HG03025 (cell line): ENCODE data around the gene CFH.
"Not testable (repeated sequence)": the region's sequence is repeated elsewhere in the genome, so short reads cannot be mapped to it uniquely, and the experiment has no call there.

Experiments used
- ATAC-seq: cut with Tn5 transposase; IDR thresholded peaks from one replicate; pipeline ENCODE4 v1.9.1; 2021; ENCODE audit warnings: mild to moderate bottlenecking, moderate library complexity; ENCODE audit not compliant: unreplicated experiment, low FRiP score

CFH gene

GRCh38 chr1:196651637-196652215 lies at the start of gene CFH:
CFH (plus strand) TSS chr1:196652043; CDS start chr1:196652118, 75 bp downstream.
- ATAC-seq: no peak

- no peak for ATAC-seq
Measured at GRCh38 chr1:196603651-196604050, 48.2 kb upstream of the CFH start.

GRCh38 chr1:196607981-196608380 lies 43.9 kb upstream of the CFH start:
- ATAC-seq: no peak

- ATAC-seq: no peak
Measured at GRCh38 chr1:196608390-196609369, 43.2 kb upstream of the CFH start, which contains the start of gene KCNT2. KCNT2 (minus strand) TSS chr1:196608440; CDS start chr1:196608309, 131 bp downstream.

GRCh38 chr1:196609370-196609737 lies 42.5 kb upstream of the CFH start:
- ATAC-seq: no peak

GRCh38 chr1:196611873-196612272 lies 40.0 kb upstream of the CFH start:
- no peak for ATAC-seq

GRCh38 chr1:196619721-196620120 lies 32.1 kb upstream of the CFH start:
- no peak for ATAC-seq

- ATAC-seq: no peak
Measured at GRCh38 chr1:196623079-196623478, 28.8 kb upstream of the CFH start.

- no peak for ATAC-seq
Measured at GRCh38 chr1:196628838-196629237, 23.0 kb upstream of the CFH start.

- ATAC-seq: no peak
Measured at GRCh38 chr1:196637606-196638005, 14.2 kb upstream of the CFH start.

GRCh38 chr1:196638466-196638865 lies 13.4 kb upstream of the CFH start:
- ATAC-seq: no peak

GRCh38 chr1:196639291-196639690 lies 12.6 kb upstream of the CFH start:
- not testable (repeated sequence) for ATAC-seq

- ATAC-seq: no peak
Measured at GRCh38 chr1:196640976-196641375, 10.9 kb upstream of the CFH start.

GRCh38 chr1:196649990-196650389 lies 1.9 kb upstream of the CFH start:
- no peak for ATAC-seq

GRCh38 chr1:196650403-196650802 lies 1.4 kb upstream of the CFH start:
- ATAC-seq: no peak

GRCh38 chr1:196651079-196651478 lies 764 bp upstream of the CFH start:
- ATAC-seq: no peak

- no peak for ATAC-seq
Measured at GRCh38 chr1:196654271-196654670, 2.4 kb downstream of the CFH start.

GRCh38 chr1:196655071-196655470 lies 3.2 kb downstream of the CFH start:
- no peak for ATAC-seq

GRCh38 chr1:196655494-196655893 lies 3.7 kb downstream of the CFH start:
- ATAC-seq: no peak

GRCh38 chr1:196659471-196659870 lies 7.6 kb downstream of the CFH start:
- ATAC-seq: no peak

- ATAC-seq: no peak
Measured at GRCh38 chr1:196660272-196660671, 8.4 kb downstream of the CFH start.

GRCh38 chr1:196660852-196661251 lies 9.0 kb downstream of the CFH start:
- ATAC-seq: peak; percentile 71
